Dermis blood vessel endothelial cell (primary cell): ENCODE results near the gene ENTPD3. TPM values are rescaled to one million over a fixed set of nuclear protein-coding genes. Genes with fewer than 3 reads are reported as not detected.
A peak's percentile ranks its signal among the peaks of the same experiment; 100 is the strongest.
"Not testable (repeated sequence)": the region's sequence is repeated elsewhere in the genome, so short reads cannot be mapped to it uniquely, and the experiment has no call there.

Experiments
- DNase-seq: peaks from one replicate; pipeline ENCODE4 v3.0.0; 2010
- total RNA-seq: library from RNA; depleted of rRNA; stranded (reverse); fragments of >200 nt; gene quantifications from 2 replicates; pipeline ENCODE4 v1.2.3, GENCODE V29; 2014

ENTPD3 gene
- total RNA-seq, 1 donor from 2014 or later, result under 0.01 TPM

DNA sequence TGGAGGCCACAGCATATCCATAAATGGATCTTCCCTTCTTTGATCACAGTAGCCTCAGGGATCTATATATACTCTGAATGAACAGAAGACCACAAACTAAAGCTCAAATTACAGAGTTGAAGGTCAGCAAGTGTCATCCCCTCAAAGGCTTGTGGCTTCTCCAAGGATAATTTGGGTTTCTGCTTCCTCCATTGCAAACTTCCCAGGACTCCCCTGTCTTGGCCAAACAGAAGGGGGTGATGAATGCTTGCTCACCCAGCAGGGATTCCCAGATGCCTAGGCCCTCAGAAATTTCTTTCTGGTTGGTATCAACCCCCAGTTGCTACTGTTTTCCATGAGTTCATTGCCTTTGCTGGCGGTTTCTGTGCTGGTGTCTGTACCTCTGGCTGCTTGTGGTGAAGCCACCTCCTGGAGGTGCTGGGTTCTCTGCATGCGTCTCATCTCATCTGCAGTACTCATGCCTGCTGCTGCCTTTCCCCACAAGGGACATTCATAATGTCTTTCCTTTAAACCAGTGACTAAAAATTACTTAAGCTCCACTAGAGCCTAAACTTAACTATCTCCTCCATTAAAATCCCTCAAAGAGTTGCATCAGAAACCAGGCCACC, 17.7 kb downstream of the ENTPD3 start:
- no peak for DNase-seq

DNA sequence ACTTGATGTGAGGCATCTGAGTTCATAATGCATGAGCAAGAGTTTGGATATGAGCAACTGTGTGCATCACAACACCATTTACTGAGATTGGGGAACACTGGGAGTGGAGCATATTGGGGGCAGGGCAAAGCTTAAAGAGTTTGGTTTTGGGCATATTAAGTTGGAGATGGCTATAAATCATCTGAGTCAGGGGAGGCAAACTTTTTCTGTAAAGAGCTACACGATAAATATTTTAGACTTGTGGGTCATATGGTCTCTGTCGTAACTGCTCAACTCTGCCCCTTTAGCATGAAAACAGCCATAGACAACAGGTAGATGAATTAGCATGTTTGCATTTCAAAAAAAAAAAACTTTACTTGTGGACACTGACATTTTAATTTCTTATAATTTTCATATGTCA, 20.0 kb downstream of the ENTPD3 start:
- DNase-seq, result no peak

DNA sequence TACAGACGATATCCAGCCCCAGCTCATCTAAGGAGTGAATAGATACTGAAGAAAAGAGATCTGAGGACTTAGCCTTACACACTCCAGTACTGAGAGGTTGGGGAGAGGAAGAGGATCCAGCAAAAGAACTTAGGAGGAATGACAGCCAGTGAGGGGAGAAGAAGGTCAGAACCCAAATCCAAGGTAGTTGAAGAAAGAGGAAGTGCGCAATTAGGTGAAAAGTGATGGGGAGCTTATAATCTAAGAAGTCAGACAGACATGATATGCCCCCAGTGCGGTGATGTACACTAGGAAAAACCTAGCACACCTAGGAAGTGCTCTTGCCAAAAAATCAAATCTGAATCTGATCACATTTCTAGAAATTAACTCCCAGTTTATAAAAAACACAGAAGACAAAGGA, 20.6 kb downstream of the ENTPD3 start:
- no peak for DNase-seq

DNA sequence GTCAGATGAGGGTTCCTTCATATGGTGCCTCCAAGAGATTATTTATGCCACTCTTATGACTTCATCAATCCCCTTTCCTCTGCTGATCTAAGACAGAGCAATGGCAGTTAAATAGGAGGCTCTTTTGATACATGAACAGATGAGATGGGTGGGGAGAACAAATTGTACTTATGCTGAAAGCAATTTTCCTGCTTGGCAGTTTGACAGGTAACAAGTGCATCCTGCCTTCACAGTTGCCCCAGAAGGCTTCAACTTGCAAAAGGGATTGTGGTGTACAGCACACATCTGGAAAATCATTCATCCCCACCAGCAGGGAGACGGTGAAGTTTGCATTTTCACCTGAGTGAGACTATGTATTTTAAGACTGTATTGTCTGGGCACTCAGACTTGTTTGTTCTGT, 27.3 kb downstream of the ENTPD3 start:
- DNase-seq, result no peak

DNA sequence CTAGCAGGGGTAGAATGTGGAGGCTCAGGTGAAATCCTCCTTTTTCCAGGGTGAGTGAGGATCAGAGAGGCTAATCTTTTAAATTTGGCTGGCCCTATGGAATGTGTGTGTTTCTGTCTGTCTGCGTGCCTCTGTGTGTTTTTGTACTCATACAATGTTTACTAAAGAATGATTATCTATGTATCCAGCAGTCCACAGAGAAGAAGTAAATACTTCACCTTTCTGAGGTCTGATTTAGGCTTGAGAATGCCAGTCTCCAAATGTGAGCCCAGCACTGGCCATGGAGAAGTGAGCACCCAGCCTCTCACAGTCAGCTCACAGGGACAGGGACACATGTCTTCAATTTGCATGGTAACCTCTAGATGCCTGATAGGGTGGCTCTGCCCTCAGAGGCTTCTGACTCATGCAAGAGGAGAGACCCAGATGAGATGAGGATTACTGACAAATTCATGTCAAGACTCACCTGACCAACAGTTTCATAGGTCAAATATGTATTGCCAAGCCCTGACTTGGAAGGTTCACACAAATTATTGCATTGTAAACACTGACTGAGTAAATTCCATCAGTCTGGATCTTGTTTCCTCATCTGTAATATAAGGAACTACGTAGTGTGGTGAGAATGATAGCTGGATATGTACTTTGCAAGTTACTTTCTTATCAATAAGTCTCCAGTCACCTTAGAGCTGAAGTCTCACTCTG, 31.0 kb downstream of the ENTPD3 start:
- DNase-seq, result no peak

DNA sequence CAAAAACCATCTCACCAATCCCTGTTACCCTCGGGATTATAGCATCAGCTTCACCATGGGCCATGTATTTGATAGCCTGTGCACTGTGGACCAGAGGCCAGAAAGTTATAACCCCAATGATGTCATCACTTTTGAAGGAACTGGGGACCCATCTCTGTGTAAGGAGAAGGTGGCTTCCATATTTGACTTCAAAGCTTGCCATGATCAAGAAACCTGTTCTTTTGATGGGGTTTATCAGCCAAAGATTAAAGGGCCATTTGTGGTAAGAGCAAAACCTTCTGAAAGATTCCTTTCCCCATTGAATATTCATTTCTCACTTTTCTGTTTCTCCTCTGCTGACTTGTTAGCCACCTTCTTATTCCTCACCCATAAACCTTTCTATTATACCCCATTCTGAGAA, 35.9 kb downstream of the ENTPD3 start:
- no peak for DNase-seq

DNA sequence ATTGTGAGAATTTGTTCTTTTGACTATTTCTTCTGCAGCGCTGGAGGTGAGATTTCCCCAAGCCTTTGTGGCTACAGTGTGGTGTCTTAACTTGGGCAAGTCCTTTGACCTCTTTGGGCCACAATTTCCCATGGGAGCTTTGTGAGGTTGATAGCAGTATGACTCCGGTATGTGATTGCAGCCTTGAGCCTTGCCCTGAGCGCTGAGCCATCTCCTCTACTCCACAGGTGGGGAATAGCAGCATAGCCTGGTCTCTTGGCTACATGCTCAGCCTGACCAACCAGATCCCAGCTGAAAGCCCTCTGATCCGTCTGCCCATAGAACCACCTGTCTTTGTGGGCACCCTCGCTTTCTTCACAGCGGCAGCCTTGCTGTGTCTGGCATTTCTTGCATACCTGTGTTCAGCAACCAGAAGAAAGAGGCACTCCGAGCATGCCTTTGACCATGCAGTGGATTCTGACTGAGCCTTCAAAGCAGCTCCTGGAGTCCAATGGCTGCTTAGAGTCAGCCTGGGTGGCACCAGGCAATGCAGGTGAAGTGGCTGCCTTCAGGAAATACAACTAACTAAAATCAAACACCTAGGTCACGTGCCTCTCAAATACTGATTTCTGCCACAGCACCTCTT, 40.2 kb downstream of the ENTPD3 start:
- no peak for DNase-seq

DNA sequence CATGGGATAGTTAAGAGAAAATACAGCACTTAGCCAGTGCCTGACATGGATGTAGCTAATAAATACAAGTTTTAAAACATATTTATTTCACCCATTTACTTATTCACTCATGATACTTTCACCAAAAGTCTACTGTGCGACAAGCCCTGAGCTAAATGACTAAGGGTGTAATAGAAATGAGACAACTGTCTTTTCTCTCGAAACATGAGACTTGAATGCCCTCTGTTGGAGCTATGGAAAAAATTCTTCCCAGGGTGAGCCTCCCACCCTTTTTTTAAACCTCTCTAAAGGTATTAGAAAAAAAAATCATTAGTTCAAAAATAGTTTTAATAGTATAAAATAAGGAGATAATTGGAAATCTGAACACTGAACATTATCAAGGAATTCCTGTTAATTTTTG, 45.8 kb downstream of the ENTPD3 start:
- no peak for DNase-seq

DNA sequence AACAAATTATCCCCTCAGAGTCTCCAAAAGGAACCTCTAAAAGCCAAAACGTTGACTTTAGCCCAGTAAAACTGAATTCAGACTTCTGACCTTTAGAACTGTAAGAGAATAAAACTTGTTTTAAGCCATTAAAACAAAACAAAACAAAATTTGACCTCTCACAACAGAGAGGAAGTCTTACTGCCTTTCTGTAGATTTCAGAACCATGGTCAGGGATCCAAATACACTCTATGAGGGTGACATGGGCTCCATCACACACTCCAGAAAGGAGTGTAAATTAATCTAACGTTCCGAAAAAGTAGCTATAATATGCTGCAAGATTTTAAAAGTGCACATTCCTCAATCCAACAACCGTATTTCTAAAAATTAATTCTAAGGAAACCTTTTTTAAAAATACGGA, 50.9 kb downstream of the ENTPD3 start:
- DNase-seq, result peak; percentile 5

DNA sequence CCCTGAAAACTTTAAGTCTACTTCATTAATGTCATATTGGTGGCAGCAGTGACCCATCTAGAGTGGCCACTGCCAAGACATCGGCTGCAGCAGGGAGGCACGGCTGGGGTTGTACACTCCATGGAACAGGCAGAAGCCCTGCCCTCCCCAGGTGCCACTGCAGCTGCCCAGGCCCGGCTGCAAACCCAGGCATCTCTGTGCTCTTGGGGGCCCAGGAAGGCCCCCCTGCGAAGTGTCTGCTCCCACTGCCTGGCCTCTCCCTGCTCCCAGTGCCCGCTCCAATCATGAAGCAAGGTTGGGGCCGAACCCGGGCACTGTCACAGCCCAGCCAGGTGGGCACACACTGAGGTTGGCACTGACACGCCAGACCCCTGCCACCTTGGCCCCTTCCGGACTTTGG, 58.1 kb downstream of the ENTPD3 start:
- no peak for DNase-seq

DNA sequence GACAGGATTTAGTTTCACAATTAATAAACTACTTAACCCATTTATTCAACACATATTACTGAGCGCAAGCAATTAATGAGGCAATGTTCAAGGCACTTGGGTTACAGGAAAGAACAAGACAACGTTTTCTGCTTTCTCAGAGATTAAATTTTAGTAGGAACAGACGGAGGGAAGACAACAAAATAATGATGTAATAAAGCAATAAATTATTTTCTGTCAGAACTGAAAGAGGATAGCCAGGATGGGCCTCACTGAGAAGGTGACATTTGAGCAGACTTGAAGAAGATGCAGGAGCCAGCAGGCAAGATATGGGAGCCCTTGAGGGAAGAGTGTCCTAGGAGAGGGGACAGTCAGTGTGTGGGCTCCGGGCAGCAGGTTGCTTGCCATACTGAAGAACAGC, 58.9 kb downstream of the ENTPD3 start:
- DNase-seq, result no peak

DNA sequence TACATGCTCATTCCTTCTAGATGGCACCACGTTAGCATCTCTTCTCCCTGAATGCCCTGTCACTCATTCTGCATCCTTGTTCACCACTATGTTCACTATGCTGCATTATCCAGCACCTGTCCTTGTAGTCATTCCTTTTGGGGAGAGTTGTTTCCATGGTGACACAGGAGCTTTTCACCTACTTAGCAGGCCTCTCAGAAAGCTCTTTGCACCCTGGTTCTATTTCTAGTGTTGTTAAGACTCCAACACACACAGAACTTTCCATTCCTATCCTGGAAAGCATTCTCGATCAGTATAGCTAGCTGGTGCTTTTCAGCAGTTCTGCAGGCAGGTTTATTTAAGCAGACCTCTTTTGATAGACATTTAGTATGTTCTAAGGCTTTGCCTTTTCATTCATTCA, 63.5 kb downstream of the ENTPD3 start:
- no peak for DNase-seq

DNA sequence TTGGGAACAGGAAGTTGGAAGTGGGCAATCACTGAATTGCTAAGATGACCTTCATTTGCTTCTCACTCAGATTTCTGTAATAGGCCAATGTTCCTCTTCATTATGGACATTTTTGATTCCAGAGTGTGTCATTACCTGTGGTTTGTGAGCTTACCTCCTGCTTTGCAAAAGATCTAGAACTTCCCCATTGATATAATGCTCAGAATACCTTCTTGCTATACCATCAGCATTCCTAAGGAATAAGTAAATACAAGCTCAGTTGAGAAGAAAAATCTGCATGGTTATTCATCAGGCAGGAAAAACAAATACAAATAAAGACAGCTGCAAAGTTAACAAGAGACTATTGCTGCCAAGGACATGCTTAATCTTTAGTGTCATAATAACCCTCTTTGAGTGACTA, 64.6 kb downstream of the ENTPD3 start:
- DNase-seq, result no peak

DNA sequence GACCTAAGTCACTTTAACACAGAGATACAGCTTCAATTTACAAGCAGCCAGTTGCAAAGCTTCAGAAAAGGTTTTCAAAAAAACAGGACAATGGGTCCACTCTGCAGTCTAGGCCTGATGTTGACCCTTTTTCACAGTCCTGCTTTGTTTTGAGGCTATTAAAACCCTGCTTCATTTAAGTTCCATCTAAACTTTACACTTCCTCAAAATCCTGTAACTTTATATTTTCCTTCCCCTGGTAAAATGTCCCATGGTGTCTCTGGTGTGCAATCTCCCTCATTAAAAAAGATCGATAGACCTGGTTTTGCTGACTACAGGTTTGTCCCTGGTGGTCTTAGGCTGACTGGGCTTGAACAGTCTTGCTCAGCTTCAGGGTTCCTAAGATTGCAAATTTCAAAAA, 65.1 kb downstream of the ENTPD3 start:
- DNase-seq, result no peak

DNA sequence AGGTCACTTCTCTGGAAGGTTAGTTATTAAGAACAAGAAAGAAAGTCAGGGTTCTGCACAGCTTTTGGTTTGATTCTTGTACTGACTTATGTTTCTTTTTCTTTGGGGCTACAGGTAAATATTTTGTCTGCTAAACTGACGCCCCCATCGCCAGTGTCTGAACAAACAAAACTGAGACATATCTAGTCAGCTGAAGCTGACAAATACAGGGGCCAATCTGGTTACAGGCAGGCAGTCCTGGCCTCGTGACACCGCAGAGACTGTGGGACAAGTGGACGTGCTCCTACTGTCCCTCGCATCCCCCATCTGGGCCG, 65.5 kb downstream of the ENTPD3 start:
- DNase-seq, result no peak

DNA sequence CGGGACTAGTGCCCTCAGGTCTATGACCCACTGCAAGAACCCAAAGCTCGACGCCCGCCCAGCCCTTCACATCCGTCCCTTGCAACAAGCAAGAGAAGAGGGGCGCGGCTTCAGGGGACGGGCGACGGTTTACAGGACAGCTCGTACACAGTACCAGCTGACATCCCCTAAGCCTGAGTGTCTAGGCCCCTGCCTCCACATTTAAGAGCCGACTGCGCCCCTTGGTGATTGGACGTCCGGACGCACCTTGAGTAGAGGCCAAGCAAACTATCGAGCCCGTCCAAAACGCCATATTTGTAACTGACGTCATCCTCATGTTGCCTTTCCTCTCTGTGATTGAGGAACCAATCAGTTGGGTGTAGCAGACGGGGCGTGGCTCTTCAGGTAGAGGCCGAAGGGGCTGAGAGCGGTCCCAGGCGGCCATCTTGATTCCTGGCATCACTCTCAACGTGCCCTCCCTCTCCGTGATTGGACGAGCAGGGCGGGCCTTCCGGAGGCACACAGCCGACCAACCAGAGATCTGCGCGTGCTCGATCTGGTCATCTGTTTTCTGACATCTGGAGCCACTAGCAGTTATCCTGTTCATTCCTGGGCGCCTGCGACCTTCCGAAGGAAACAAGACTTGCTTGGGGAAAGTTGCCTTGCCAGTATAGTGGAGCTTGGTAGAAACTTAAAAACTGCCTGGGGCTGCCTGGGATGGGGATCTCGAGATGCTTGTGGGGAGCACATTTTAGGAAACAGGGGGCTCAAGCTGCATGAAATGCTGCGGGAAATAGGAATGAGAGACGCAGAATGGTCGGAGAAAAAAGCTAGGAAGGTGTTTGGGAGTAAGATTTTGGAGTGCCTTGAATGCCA, 66.1 kb downstream of the ENTPD3 start:
- DNase-seq, result peak; percentile 99

DNA sequence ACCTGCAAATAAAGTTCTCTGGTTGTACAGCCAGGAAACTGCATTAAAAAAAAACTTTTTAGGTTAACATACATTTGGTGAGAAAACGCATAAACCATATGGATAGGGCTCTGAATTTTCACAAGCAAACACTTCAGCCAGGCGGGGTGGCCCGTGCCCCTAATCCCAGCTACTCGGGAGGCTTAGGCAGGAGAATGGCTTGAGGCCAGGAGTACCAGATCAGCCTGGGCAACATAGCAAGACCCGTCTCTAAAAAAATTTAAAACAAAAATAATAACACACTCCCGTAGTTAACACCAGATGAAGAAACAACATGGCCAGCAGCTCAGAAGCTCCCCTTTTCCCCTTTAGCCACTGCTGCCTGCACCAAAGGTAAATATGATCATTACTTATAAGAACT, 66.9 kb downstream of the ENTPD3 start:
- no peak for DNase-seq

DNA sequence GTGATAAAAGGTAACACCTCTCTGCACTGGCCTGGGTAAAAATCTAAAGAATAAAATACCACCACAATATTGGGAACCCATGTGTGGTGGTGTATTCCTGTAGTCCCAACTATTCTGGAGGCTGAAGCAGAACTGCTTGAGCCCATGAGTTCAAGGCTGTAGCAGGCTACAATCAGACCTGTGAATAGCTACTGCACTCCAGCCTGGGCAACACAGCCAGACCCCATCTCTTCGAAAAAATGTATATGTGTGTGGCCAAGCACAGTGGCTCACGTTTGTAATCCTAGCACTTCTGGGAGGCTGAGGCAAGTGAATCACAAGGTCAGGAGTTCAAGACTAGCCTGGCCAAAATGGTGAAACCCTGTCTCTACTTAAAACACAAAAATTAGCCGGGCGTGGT, 68.3 kb downstream of the ENTPD3 start:
- DNase-seq, result no peak

DNA sequence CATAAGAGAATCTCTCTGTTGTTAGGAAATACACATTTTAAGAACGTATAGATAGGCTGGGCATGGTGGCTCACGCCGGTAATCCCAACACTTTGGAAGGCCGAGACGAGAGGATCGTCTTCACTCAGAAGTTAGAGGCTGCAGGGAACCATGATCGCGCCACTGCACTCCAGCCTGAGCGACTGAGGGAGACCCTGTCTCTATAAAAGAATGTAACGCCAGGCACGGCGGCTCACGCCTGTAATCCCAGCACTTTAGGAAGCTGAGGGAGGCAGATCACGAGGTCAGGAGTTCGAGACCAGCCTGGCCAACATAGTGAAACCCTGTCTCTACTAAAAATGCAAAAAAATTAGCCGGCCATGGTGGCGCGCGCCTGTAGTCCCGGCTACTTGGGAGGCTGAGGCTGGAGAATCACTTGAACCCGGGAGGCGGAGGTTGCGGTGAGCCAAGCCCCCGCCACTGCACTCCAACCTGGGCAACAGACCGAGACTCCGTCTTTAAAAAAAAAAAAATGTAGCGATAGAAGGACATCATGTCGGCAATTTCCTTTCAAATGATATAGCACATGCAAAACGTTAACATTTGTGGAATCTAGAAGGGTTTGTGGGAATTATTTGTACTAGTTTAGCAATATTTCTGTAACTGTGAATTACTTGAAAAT, 69.4 kb downstream of the ENTPD3 start:
- DNase-seq, result no peak

DNA sequence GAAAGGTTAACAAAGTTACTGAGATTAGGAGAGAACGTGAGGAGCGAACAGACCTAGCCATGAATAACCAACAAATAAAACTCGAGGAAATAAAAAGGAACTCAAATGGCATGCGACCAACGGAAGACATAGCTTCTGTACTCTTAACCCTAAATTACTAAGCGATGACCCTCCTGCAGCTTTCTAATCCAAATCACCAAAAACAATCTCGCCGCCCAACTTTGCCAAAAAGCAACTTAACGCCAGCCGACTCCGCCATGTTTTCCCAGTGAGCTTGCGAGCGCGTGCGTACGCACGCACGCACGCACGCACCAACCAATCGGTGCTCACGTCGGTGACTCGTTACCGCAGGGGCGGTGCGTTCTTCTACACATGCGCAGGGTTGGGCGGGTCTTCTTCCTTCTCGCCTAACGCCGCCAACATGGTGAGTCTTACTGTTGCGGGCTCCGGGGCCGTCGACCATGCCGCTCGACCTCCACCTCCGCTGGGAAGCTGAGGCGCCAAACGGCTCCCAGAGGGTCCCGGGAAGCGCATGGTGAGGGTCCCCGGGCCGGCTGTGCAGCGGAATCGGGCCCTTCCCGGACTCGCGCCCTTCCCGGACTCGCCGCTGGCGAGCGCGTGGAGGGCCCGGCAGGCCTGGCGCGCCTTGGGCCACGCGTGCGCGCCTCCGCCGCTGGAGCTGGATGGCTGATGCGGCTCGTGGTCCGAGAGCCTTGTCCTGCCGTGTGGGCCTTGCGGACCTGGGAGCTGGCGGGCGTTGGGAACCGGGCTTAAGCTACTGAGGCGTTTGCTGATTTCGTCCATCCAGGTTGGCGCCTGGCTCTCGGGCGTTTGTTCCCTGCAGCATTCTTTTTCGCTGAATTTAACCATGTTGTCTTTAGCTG, 70.2 kb downstream of the ENTPD3 start, which contains the start of gene RPL14:
Gene RPL14 (plus strand): TSS at position 400 of the 884 bp plus-strand sequence. CDS start 133 bp downstream, at position 533.
- peak; percentile 98 for DNase-seq

DNA sequence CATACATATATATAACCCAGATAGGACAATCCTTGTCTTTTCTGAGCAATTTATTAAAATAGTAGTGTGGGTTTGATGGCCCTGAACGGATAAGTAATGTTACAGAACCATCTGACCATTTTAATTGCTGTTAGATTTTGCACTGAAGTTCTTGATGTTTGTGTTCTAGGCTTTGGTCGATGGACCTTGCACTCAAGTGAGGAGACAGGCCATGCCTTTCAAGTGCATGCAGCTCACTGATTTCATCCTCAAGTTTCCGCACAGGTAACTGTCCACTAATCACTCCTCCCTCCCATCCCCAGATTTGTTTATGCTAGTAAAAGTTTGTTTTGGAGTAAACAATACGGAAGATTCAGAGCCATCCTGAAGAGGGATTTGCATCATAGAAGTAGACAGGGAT, 71.5 kb downstream of the ENTPD3 start:
- no peak for DNase-seq

DNA sequence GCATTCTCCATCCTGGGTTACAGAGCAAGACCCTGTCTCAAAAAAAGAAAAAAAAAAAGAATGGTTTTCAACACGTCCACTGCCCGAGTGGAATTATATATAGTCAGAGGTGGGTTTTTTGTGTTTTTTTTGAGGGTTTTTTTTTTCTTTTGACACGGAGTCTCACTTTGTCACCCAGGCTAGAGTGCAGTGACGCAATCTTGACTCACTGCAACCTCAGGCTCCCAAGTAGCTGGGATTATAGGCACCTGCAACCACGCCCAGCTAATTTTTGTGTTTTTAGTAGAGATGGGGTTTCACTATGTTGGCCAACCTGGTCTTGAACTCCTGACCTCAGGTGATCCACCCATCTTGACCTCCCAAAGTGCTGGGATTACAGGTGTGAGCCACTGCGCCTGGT, 73.5 kb downstream of the ENTPD3 start:
- not testable (repeated sequence) for DNase-seq
